Thymus (tissue), 11 donors: ENCODE data around the gene CTNNAL1. TPM values are rescaled to one million over a fixed set of nuclear protein-coding genes. Genes with fewer than 3 reads are reported as not detected.

Experiments used
- DNase-seq, 9 donors: peaks; one replicate each; pipeline ENCODE4 v3.0.0-alpha.2; 2013; ENCODE audit warnings: low spot score in 9 of 9, low read depth in 6 of 9, missing footprints in 1 of 9
- H3K27ac ChIP-seq, 2 donors: one replicate each; pipeline ENCODE4 v1.5.1; 2013; ENCODE audit warnings: control low read depth in 1 of 2, low read depth in 1 of 2, low read length in 1 of 2, mild to moderate bottlenecking in 1 of 2, moderate library complexity in 1 of 2
- H3K27me3 ChIP-seq, 2 donors: one replicate each; pipeline ENCODE4 v1.5.1; 2013; ENCODE audit warnings: low read length in 1 of 2; ENCODE audit not compliant: control insufficient read depth in 2 of 2, insufficient read depth in 1 of 2
- H3K36me3 ChIP-seq, 2 donors: one replicate each; pipeline ENCODE4 v1.5.1; 2013; ENCODE audit warnings: low read length in 1 of 2, mild to moderate bottlenecking in 1 of 2, moderate library complexity in 1 of 2; ENCODE audit not compliant: control insufficient read depth in 2 of 2, insufficient read depth in 2 of 2
- H3K4me1 ChIP-seq, 2 donors: one replicate each; pipeline ENCODE4 v1.5.1; 2013; ENCODE audit warnings: low read length in 2 of 2; ENCODE audit not compliant: control insufficient read depth in 2 of 2, insufficient read depth in 2 of 2
- H3K4me3 ChIP-seq, 2 donors: one replicate each; pipeline ENCODE4 v1.5.1; 2013; ENCODE audit warnings: low read length in 2 of 2, control low read depth in 1 of 2, mild to moderate bottlenecking in 1 of 2
- H3K9me3 ChIP-seq, 2 donors: one replicate each; pipeline ENCODE4 v1.5.1; 2013; ENCODE audit warnings: low read length in 1 of 2, mild to moderate bottlenecking in 1 of 2; ENCODE audit not compliant: control insufficient read depth in 2 of 2, insufficient read depth in 1 of 2
- WGBS: extraction: QIAGEN DNeasy Blood & Tissue Kit; methylation state at CpG from one replicate; pipeline ENCODE4 v1.1.7; 2013; 5-methylcytosine and 5-hydroxymethylcytosine counted together
- polyA plus RNA-seq: library from polyadenylated mRNA; stranded (reverse); fragments of 200-250 nt; gene quantifications from one replicate; pipeline ENCODE4 v1.2.3, GENCODE V29; 2013
- total RNA-seq: library from RNA; stranded (reverse); fragments of 120-200 nt; gene quantifications from one replicate; pipeline ENCODE4 v1.2.4, GENCODE V29; 2013
- donor health status: healthy.

The CTNNAL1 gene
- total and polyA plus RNA-seq, 2 donors: 26.1 to 32.2 TPM

DNA sequence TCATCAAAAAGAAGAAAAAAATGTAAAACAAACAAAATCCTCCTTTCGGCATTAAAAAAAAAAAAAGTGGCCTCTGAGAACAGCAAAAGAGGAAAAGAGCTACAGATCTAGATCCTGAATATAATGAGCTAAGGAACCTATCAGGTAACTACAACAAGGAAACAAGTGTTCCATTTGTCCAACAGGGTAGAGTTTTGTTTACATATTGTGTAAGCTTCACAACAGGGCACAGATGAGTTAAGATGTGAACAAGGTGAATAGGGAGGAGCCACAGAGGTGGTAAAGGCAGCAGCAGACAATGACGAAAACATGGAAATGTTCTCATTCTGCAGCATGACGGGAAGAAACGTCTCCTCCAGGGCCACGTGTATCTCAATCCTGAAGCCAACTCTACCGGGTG, 93.8 kb downstream of the CTNNAL1 start:
- Histone ChIP-seq H3K4me1 (no peaks in the 10 kb centered on the region), H3K9me3 (no peaks in the 10 kb centered on the region), H3K4me3 (no peak overlapping the region), H3K27me3 (no peaks in the 10 kb centered on the region), H3K27ac (no peak overlapping the region), H3K36me3 (peaks cover 9 to 53% of the 10 kb centered on the region in 2 donors)
- no peak for DNase-seq
- WGBS: 99% methylated on average over 6 of the region's 6 CpGs

DNA sequence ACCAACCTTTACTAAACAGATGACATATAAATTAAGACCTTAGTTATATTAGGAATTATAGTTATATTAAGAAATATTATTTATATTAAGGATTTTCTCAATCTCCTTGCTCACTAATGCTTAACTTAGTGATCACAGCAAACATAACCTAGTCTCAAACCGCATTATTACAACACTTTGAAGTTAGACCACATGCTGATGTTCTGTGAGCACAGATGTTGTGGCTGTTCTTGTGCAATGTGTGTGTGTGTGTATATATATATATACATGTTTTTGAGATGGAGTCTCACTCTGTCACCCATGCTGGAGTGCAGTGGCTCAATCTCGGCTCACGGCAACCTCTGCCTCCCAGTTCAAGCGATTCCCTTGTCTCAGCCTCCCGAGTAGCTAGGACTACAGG, 99.9 kb downstream of the CTNNAL1 start:
- H3K36me3 ChIP-seq: peaks cover 10 to 44% of the 10 kb centered on the region in 2 donors
- H3K4me1 ChIP-seq: peaks cover 5 to 7% of the 10 kb centered on the region in 2 donors
- H3K27me3 ChIP-seq: no peaks in the 10 kb centered on the region
- WGBS: 91% methylated on average over 5 of the region's 5 CpGs
- H3K4me3 ChIP-seq: no peak overlapping the region
- no peaks in the 10 kb centered on the region for H3K9me3 ChIP-seq
- peak in 1 of 9 donors; percentile 35 for DNase-seq
- H3K27ac ChIP-seq: no peak overlapping the region

DNA sequence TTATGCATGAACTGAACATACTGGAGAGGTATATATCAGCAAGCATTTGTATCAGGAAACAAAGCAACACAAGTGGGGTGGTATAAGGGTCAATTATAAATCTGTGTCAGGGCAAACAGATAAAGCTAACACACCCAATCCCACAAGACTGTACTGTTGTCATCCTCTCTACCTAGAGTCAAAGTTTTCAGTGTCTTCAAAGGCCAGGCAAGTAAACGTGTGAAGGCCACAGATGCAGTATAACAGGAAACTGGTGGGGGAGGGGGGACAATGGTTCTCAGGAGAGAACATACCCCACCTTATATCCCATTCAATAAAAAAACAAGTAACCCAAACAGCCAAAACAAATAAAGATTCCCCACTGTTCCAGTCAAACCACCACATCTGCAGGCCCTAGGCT, 101.5 kb downstream of the CTNNAL1 start:
- H3K27ac ChIP-seq: no peak overlapping the region
- DNase-seq: peak in 8 of 9 donors; percentile 9 to 78 (median 42)
- no peaks in the 10 kb centered on the region for H3K27me3 ChIP-seq
- H3K4me1 ChIP-seq: peaks cover 5 to 7% of the 10 kb centered on the region in 2 donors
- H3K4me3 ChIP-seq: no peak overlapping the region
- H3K36me3 ChIP-seq: peaks cover 12 to 41% of the 10 kb centered on the region in 2 donors
- H3K9me3 ChIP-seq: no peaks in the 10 kb centered on the region
- 2% methylated on average over 1 of the region's 1 CpG for WGBS

DNA sequence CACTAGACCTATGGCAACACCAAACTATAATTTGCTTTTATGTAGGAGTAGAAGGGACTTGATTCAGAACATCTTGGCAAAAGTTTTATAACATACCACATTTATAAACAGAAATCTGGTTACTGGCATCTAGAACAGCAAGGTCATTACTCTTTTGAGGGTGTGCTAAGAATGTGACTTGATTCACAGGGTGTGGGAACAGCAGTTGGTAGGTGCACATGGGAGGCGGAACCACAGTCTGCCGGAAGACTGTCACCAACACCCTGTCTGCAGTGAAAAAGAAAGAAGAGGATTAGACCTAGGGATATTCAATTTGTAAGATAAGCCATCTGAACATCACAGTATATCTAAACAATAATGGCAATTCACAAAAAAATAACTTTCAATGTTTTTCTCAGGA, 102.4 kb downstream of the CTNNAL1 start:
- Histone ChIP-seq H3K4me3 (no peak overlapping the region), H3K4me1 (peaks cover 5 to 7% of the 10 kb centered on the region in 2 donors), H3K27ac (no peak overlapping the region), H3K9me3 (no peaks in the 10 kb centered on the region), H3K27me3 (no peaks in the 10 kb centered on the region), H3K36me3 (peaks cover 19 to 43% of the 10 kb centered on the region in 2 donors)
- DNase-seq: no peak
- WGBS: over 99% methylated on average over 2 of the region's 2 CpGs

GRCh38 chr9:108910402-108910801, 102.9 kb downstream of the CTNNAL1 start:
- H3K36me3 ChIP-seq: peaks cover 19 to 42% of the 10 kb centered on the region in 2 donors
- H3K27ac ChIP-seq: no peak overlapping the region
- no peaks in the 10 kb centered on the region for H3K27me3 ChIP-seq
- H3K4me3 ChIP-seq: no peak overlapping the region
- DNase-seq: no peak
- H3K9me3 ChIP-seq: no peaks in the 10 kb centered on the region
- H3K4me1 ChIP-seq: peaks cover 5 to 7% of the 10 kb centered on the region in 2 donors

- no peak for DNase-seq
- Histone ChIP-seq H3K4me1 (no peaks in the 10 kb centered on the region), H3K27ac (no peak overlapping the region), H3K9me3 (no peaks in the 10 kb centered on the region), H3K4me3 (no peak overlapping the region), H3K27me3 (no peaks in the 10 kb centered on the region), H3K36me3 (peaks cover 15 to 40% of the 10 kb centered on the region in 2 donors)
- 92% methylated on average over 2 of the region's 2 CpGs for WGBS
Measured at GRCh38 chr9:108905494-108905893, 107.8 kb downstream of the CTNNAL1 start.

GRCh38 chr9:108904161-108904560, 109.1 kb downstream of the CTNNAL1 start:
- H3K36me3 ChIP-seq: peaks cover 18 to 47% of the 10 kb centered on the region in 2 donors
- WGBS: 97% methylated on average over 3 of the region's 3 CpGs
- H3K27me3 ChIP-seq: no peaks in the 10 kb centered on the region
- no peaks in the 10 kb centered on the region for H3K4me1 ChIP-seq
- DNase-seq: no peak
- no peaks in the 10 kb centered on the region for H3K9me3 ChIP-seq
- H3K27ac ChIP-seq: no peak overlapping the region
- no peak overlapping the region for H3K4me3 ChIP-seq

GRCh38 chr9:108903420-108904103, 109.7 kb downstream of the CTNNAL1 start:
- 90% methylated on average over 2 of the region's 2 CpGs for WGBS
- Histone ChIP-seq H3K27me3 (no peaks in the 10 kb centered on the region), H3K4me3 (no peak overlapping the region), H3K4me1 (no peaks in the 10 kb centered on the region), H3K36me3 (peaks cover 20 to 48% of the 10 kb centered on the region in 2 donors), H3K9me3 (no peaks in the 10 kb centered on the region), H3K27ac (no peak overlapping the region)
- no peak for DNase-seq

- no peak for DNase-seq
- Histone ChIP-seq H3K4me1 (no peaks in the 10 kb centered on the region), H3K36me3 (peaks cover 31 to 54% of the 10 kb centered on the region in 2 donors), H3K27ac (no peak overlapping the region), H3K27me3 (no peaks in the 10 kb centered on the region), H3K4me3 (no peak overlapping the region), H3K9me3 (no peaks in the 10 kb centered on the region)
- WGBS: 99% methylated on average over 5 of the region's 5 CpGs
Measured at GRCh38 chr9:108900176-108900575, 113.1 kb downstream of the CTNNAL1 start.
